Measurements from ENCODE around the gene KRT14.

GRCh38 chr17:41632482-41633105 lies 45.9 kb upstream of the KRT14 start:
- TF ChIP-seq CTCF (conservative IDR thresholded peaks at IDR 0.05 in 1 of 2, IDR thresholded peaks at IDR 0.05 in 1 of 2; ENCODE audit: low read depth in 1 of 2, low read length in 2 of 2) = no peak
- no peak for TF ChIP-seq EZH2 (IDR thresholded peaks at IDR 0.05; ENCODE audit: low read length, missing control alignments)

Measured in fibroblast of lung (primary cell).